ENCODE measurements around the gene ALDH9A1.
"Not testable (repeated sequence)": the region's sequence is repeated elsewhere in the genome, so short reads cannot be mapped to it uniquely, and the experiment has no call there.

Gene ALDH9A1

GRCh38 chr1:165697881-165698760, at the start of gene ALDH9A1:
TSS of gene ALDH9A1 (minus strand) at chr1:165698562. CDS start at chr1:165698558, 4 bp downstream.
- peak; percentile 82 for DNase-seq

- DNase-seq, result no peak
These were observed 49.5 kb upstream of the ALDH9A1 start for GRCh38 chr1:165747632-165748447.

GRCh38 chr1:165744913-165745312, 46.6 kb upstream of the ALDH9A1 start:
- DNase-seq, result not testable (repeated sequence)

- no peak for DNase-seq
These were observed 43.8 kb upstream of the ALDH9A1 start for GRCh38 chr1:165742194-165742593.

GRCh38 chr1:165738794-165739193, 40.4 kb upstream of the ALDH9A1 start:
- no peak for DNase-seq

GRCh38 chr1:165737196-165737595, 38.8 kb upstream of the ALDH9A1 start:
- no peak for DNase-seq

GRCh38 chr1:165734906-165735305, 36.5 kb upstream of the ALDH9A1 start:
- DNase-seq, result no peak

GRCh38 chr1:165726841-165727240, 28.5 kb upstream of the ALDH9A1 start:
- DNase-seq, result no peak

GRCh38 chr1:165726169-165726568, 27.8 kb upstream of the ALDH9A1 start:
- no peak for DNase-seq

GRCh38 chr1:165717918-165718515, 19.7 kb upstream of the ALDH9A1 start:
- peak; percentile 18 for DNase-seq

GRCh38 chr1:165716265-165717051, 18.1 kb upstream of the ALDH9A1 start:
- DNase-seq, result not testable (repeated sequence)

GRCh38 chr1:165712764-165713163, 14.4 kb upstream of the ALDH9A1 start:
- DNase-seq, result no peak

GRCh38 chr1:165707984-165708706, 9.8 kb upstream of the ALDH9A1 start:
- DNase-seq, result no peak

GRCh38 chr1:165703648-165704047, 5.3 kb upstream of the ALDH9A1 start:
- no peak for DNase-seq

- not testable (repeated sequence) for DNase-seq
These were observed 3.6 kb upstream of the ALDH9A1 start for GRCh38 chr1:165701922-165702321.

- DNase-seq, result no peak
These were observed 1.2 kb upstream of the ALDH9A1 start for GRCh38 chr1:165699577-165699976.

- no peak for DNase-seq
These were observed 345 bp upstream of the ALDH9A1 start for GRCh38 chr1:165698761-165699052.

GRCh38 chr1:165697491-165697880, 876 bp downstream of the ALDH9A1 start:
- no peak for DNase-seq

GRCh38 chr1:165696625-165697100, 1.7 kb downstream of the ALDH9A1 start:
- DNase-seq, result no peak

- no peak for DNase-seq
These were observed 3.3 kb downstream of the ALDH9A1 start for GRCh38 chr1:165695031-165695430.

- DNase-seq, result no peak
These were observed 10.3 kb downstream of the ALDH9A1 start for GRCh38 chr1:165688046-165688445.

- no peak for DNase-seq
These were observed 11.4 kb downstream of the ALDH9A1 start for GRCh38 chr1:165686971-165687433.

Measured in activated CD8-positive, alpha-beta memory T cell treated with anti-CD3 and anti-CD28 coated beads, Interleukin-2, amount 50 U/mL, for 4 hours (primary cell).